ELF-1 (cell line): ENCODE results near the gene SPEF1.

ENCODE experiments used
- DNase-seq: peaks from one replicate; pipeline ENCODE4 v3.0.0-alpha.2; 2016; ENCODE audit warnings: low read depth, low spot score

Gene SPEF1

DNA sequence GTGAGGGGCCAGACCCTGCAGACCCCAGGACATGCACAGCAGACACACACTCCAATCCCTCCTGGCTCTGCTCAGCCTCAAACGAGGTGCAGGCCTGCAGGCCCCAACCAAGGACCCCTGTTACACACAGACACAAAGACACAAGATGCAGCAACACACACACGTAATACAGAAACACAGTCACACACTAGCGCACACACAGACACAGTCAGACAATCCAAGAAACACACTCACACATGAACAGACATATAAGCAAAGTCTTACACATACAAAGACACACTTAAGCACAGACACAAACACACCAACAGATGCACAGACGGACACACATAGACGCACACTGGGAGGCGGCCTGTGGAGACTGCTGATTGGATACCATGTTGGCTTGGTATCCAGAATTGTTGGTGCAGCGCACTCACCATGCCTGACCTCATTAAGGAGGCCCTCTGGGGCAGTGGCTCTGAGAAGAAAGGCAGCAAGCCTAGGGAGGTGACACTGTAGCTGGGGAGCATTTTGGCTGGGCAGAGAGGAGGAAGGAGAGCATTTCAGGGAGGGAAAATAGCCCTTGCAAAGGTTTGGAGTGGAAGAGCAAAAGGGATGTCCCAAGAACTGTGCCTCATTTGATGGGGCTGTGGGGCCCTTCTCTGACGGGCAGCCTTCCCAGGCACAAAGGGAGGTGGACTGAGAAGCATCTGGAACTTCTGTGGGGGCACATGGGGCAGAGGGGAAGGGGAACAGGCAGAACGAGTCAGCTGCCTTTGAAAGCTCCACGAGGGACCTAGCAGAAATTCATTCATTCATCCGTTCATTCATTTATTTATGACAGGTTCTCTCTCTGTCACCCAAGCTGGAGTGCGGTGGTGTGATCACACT is 50.2 kb downstream of the SPEF1 start:
- DNase-seq = no peak

DNA sequence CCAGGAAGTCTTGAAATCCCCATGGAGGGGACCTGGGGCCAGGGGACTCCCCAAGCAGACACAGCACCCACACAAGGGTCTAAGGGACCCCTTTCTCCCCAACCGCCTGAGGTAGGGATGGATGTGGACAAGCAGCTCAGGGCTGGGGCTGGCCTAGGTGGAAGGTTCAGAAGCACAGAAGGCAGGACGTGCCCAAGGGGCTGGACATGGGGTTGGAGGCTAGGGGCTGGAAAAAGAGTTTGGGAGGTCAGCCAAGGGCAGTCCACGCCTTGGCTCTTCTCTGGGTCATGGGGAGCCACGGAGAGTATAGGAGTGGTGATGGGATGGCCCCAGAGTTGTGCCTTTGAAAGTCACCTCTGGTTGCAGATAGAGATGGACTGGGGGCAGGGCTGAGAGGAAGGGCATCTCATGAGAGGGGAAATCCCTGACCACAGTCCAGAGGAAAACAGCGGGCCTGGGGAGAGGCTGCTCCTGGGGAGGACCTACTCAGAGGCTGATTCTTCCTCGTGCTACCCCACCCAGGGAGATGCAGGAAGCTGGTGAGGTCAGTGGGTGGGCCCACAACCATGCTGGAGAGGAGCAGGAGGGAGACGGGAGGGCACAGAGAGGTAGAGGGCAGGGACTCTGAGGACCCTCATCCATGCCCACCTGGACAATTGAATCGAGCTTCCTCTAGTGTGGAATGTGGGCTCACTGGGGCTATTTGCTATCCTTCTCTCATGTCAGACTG is 51.3 kb downstream of the SPEF1 start:
- DNase-seq = no peak

DNA sequence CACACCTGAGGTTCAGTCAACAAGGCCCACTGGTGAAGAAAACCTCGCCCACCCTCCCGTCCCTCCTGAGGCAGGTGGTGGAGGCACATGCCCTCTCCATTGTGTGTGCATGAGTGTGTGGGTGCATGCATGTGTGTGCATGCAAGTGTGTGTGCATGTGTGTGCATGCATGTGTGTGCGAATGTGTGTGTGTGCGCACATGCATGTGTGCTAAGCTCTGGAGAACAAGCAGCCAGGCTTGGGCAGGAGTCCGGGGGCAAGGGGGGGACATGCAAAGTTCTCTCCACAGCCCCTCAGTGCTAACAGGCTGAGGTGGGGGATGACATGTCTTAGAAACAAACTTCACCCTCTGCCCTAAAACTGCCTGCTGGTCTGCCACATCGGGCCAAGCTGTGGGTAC is 51.9 kb downstream of the SPEF1 start:
- no peak for DNase-seq

DNA sequence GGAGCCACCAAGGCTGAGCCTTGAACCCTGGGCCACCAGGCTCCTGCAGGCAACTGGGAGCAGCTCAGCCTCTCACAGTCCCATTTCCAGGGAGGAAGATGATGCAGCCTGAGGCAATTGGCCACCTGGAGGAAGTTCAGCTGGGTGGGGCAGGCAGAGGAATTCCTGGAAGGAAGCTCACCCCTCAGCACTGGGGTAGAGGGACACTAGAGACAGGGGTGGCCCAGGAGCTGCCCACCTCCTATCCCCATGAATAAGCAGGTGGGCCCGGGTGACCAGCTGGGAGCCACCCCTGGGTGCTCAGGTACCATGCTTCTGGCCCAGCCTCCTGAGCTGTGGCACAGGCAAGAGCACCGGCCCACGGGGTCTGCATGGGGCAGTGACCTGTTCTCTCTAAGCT is 52.4 kb downstream of the SPEF1 start:
- DNase-seq = no peak

DNA sequence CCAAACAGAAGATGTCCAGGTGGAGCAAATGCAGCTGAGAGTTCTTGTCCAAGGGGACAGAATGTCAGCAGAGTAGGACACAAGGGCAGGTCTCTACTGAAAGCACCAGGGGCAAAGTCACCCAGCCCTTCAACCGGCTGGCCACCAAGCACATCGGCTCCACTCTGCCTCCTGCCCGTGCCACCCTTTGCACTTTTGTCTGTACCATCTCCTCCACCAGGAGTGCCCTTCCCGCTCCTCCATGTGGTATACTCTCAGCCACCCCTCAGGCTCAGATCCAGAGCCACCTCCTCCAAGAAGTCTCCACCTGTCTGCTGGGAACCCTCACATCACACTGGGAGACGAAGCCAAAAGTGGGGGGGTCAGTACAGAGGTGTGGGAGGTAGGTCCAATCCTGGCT is 52.9 kb downstream of the SPEF1 start:
- no peak for DNase-seq
